ENCODE results near the gene PTCD2. TPM values are rescaled to one million over a fixed set of nuclear protein-coding genes. Genes with fewer than 3 reads are reported as not detected.

The PTCD2 gene
- total RNA-seq, 1 experiment from 2014 or later = 15.9 TPM

DNA sequence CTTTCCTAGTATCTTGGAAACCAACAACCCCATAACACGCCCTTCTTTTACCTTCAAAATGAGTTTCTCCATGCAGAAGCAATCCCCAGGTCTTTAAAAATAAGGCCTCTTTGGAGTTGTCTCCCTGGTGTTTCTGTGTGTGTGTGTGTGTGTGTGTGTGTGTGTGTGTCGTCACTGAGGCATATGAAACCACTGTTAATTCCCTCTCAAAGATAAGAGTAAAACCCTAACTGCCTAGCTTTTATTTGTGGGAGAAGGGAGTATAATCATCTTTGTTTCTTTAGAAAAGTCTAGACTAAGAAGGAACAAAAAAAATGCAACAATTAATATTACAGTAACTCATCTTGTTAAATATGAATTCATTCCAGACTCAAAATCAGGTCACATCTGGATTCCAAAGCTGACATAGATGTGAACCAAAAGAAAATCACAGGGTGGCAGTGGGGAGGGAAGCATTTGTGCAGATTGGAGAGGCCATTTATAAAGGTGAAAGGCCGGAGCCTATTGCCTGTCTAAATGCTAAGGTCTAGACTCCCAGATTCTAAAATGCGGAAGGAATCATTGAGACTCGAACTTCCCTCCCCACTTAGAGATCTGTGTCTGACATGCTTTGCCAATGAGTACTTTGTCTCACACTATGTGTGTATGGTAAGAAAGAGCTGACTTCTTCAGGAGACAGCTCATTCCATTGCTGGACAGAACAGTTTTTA, 95.6 kb downstream of the PTCD2 start:
- no peak for DNase-seq (ENCODE audit: low read depth)

DNA sequence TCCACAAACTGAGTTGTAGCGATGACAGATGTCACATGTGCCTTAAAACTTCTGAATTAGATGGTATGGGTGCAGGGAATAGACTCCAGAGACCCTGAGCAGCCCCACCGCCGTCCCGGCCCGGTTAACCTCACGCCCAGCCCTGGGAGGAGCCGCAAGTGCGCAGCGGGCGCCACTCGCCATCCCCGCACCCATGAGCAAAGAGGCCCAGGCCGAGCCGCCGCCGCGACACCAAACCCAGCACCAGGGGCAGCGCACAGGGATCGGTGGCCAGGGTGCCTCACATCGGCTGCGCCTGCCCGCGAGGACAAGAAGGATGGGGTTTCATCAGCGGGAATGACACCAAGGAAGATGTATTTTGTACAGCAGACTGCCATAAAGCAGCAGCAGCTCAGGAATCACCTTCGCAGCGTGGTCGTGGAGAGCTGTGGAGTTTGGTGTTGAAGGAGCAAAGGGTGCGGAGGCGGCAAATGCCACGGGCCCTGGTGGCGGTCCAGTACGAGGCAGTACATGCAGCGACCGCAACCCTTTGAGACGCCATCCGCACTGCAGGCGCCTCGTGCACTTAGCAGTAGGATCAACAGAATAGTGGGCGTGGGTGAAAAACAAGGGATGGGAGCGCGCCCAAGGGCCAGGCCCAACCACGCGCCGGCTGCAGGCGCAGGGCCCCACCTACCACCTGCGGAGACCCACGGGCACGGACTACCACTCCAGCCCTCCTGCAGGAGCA, 97.3 kb downstream of the PTCD2 start:
- DNase-seq (ENCODE audit: low read depth) = no peak

Other genes with a start within 250 kb of the PTCD2 start
- gene MAP1B, start 212.9 kb upstream of the PTCD2 start, total RNA-seq (2014; rRNA removed; shearing (Covaris generic)) = 40.1 and 44.0 TPM in 2 replicates
- 91.3 and 117 TPM in 2 replicates for gene MRPS27, start 133 bp upstream of the PTCD2 start, total RNA-seq (2014; rRNA removed; shearing (Covaris generic))
- gene ZNF366, start 187.0 kb downstream of the PTCD2 start, total RNA-seq (2014; rRNA removed; shearing (Covaris generic)) = not detected in 2 replicates